ENCODE measurements around the gene EIF4G3. TPM values are rescaled to one million over a fixed set of nuclear protein-coding genes. Genes with fewer than 3 reads are reported as not detected.
"Not testable (repeated sequence)": the region's sequence is repeated elsewhere in the genome, so short reads cannot be mapped to it uniquely, and the experiment has no call there.

The EIF4G3 gene
- polyA plus RNA-seq, 3 donors: 5.1 to 34.2 (median 5.8) TPM

DNA sequence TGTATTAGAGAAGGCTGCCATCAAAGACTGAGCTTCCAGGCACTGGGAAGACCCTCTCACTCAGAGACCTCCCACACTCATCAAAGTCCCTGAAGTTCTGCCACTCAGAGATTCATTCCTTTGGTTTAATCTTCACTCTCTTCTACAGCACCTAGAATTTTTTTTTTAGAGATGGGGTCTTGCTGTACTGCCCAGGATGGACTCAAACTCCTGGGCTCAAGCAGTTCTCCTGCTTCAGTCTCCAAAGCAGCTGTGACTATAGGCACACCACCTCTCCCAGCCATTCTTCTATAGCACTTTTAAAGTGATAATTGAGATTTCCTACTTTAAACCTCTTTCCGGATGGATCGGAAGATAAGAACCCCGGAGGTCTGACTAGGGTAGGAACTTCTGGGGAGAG lies 385.9 kb downstream of the EIF4G3 start:
- no peaks in the 10 kb centered on the region for H3K36me3 Mint-ChIP-seq
- Histone ChIP-seq H3K9me3 (replicated peaks in 1 of 2; ENCODE audit: control insufficient read depth in 1 of 2, insufficient read depth in 1 of 2, low read length in 2 of 2) (no peaks in the 10 kb centered on the region), H3K27me3 (ENCODE audit: control insufficient read depth in 2 of 2, insufficient read depth in 2 of 2, low read length in 2 of 2) (no peaks in the 10 kb centered on the region), H3K79me2 (ENCODE audit: insufficient read depth, low read length) (peaks cover 9% of the 10 kb centered on the region), H4K20me1 (ENCODE audit: insufficient read depth, low read length) (peaks cover 5% of the 10 kb centered on the region), H3K27ac (ENCODE audit: low read depth in 1 of 2, low read length in 2 of 2) (no peak overlapping the region), H3K4me3 (replicated peaks in 1 of 3; ENCODE audit: low read depth in 2 of 3, low read length in 3 of 3) (no peak overlapping the region), H3K4me2 (replicated peaks; ENCODE audit: extremely low read depth, low read length, poor library complexity, severe bottlenecking) (no peak overlapping the region), H3K36me3 (replicated peaks in 1 of 2; ENCODE audit: control insufficient read depth in 1 of 2, insufficient read depth in 2 of 2, low read length in 2 of 2) (no peaks in the 10 kb centered on the region), H3K4me1 (ENCODE audit: control insufficient read depth in 1 of 2, insufficient read depth in 2 of 2, low read length in 2 of 2) (peaks cover 12 to 13% of the 10 kb centered on the region in 2 donors), H2AFZ (ENCODE audit: insufficient read depth, low read depth, low read length, poor library complexity, severe bottlenecking) (no peak overlapping the region), H3K9ac (ENCODE audit: insufficient read depth, low read length, poor library complexity, severe bottlenecking) (no peak overlapping the region)
- TF ChIP-seq, protein P1, sequence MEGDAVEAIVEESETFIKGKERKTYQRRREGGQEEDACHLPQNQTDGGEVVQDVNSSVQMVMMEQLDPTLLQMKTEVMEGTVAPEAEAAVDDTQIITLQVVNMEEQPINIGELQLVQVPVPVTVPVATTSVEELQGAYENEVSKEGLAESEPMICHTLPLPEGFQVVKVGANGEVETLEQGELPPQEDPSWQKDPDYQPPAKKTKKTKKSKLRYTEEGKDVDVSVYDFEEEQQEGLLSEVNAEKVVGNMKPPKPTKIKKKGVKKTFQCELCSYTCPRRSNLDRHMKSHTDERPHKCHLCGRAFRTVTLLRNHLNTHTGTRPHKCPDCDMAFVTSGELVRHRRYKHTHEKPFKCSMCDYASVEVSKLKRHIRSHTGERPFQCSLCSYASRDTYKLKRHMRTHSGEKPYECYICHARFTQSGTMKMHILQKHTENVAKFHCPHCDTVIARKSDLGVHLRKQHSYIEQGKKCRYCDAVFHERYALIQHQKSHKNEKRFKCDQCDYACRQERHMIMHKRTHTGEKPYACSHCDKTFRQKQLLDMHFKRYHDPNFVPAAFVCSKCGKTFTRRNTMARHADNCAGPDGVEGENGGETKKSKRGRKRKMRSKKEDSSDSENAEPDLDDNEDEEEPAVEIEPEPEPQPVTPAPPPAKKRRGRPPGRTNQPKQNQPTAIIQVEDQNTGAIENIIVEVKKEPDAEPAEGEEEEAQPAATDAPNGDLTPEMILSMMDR (IDR thresholded peaks at IDR 0.05): no peak
- no peak overlapping the region for H3K27ac Mint-ChIP-seq
- 90% methylated on average over 3 of the region's 3 CpGs for WGBS (ENCODE audit: insufficient coverage)
- no peak overlapping the region for H3K4me3 Mint-ChIP-seq
- H3K9me3 Mint-ChIP-seq: no peaks in the 10 kb centered on the region
- DNase-seq: no peak
- H3K27me3 Mint-ChIP-seq (ENCODE audit: low read depth in 3 of 3): peaks cover 0 to 3% (median 0%) of the 10 kb centered on the region in 3 donors
- intact Hi-C loops (cut with micrococcal nuclease): no loop called here
- H3K4me1 Mint-ChIP-seq: peaks cover 12% of the 10 kb centered on the region

DNA sequence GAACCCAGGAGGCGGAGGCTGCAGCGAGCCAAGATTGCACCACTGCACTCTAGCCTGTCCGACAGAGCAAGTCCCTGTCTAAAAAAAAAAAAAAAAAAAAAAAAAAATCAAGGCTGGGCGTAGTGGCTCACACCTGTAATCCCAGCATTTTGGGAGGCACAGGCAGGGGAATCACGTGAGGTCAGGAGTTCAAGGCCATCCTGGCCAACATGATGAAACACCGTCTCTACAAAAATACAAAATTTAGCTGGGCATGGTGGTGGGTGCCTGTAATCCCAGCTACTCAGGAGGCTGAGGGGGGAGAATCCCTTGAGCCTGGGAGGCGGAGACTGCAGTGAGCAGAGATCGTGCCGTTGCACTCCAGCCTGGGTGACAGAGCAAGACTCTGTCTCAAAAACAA lies 387.1 kb downstream of the EIF4G3 start:
- 90% methylated on average over 5 of the region's 9 CpGs for WGBS (ENCODE audit: insufficient coverage)

More for the DNA sequence above, 387.1 kb downstream of the EIF4G3 start:
- Histone ChIP-seq H4K20me1 (ENCODE audit: insufficient read depth, low read length) (peaks cover 17% of the 10 kb centered on the region), H3K4me1 (ENCODE audit: control insufficient read depth in 1 of 2, insufficient read depth in 2 of 2, low read length in 2 of 2) (peaks cover 23 to 25% of the 10 kb centered on the region in 2 donors), H3K79me2 (ENCODE audit: insufficient read depth, low read length) (peaks cover 21% of the 10 kb centered on the region)
- not testable (repeated sequence) for H3K4me3 Mint-ChIP-seq; H3K27ac ChIP-seq (ENCODE audit: low read depth in 1 of 2, low read length in 2 of 2); H3K36me3 ChIP-seq (replicated peaks in 1 of 2; ENCODE audit: control insufficient read depth in 1 of 2, insufficient read depth in 2 of 2, low read length in 2 of 2); DNase-seq; H3K27me3 ChIP-seq (ENCODE audit: control insufficient read depth in 2 of 2, insufficient read depth in 2 of 2, low read length in 2 of 2); H3K9ac ChIP-seq (ENCODE audit: insufficient read depth, low read length, poor library complexity, severe bottlenecking); H3K27me3 Mint-ChIP-seq (ENCODE audit: low read depth in 3 of 3); H2AFZ ChIP-seq (ENCODE audit: insufficient read depth, low read depth, low read length, poor library complexity, severe bottlenecking); H3K36me3 Mint-ChIP-seq; H3K9me3 Mint-ChIP-seq; H3K4me2 ChIP-seq (replicated peaks; ENCODE audit: extremely low read depth, low read length, poor library complexity, severe bottlenecking); H3K4me3 ChIP-seq (replicated peaks in 1 of 3; ENCODE audit: low read depth in 2 of 3, low read length in 3 of 3); H3K27ac Mint-ChIP-seq; H3K9me3 ChIP-seq (replicated peaks in 1 of 2; ENCODE audit: control insufficient read depth in 1 of 2, insufficient read depth in 1 of 2, low read length in 2 of 2)
- H3K4me1 Mint-ChIP-seq: peaks cover 24% of the 10 kb centered on the region
- intact Hi-C loops (cut with micrococcal nuclease): loop anchor here in 1 of 2 donors (5.0 kb wide), 1 partner anchor 57 kb away; the partner anchor contains the start of gene SH2D5
